Measurements from ENCODE around the gene APBB2.

APBB2 gene

GRCh38 chr4:41185614-41186592, 28.4 kb downstream of the APBB2 start:
- peak; percentile 34 for DNase-seq

DNA sequence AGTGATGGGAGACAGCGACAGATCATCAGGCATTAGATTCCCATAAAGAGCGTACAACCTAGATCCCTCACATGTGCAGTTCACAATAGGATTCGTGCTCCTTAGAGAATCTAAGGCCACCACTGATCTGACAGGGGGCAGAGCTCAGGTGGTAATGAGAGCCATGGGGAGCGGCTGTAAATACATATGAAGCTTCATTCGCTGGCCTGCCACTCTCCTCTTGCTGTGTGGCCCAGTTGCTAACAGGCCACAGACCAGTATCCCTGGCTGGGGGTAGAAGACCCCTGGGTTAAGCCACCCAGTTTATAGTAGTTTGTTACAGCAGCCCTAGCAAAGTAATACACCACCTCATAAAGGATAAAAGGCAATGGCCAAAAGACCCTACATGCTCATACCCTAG, 30.3 kb downstream of the APBB2 start:
- DNase-seq = no peak

DNA sequence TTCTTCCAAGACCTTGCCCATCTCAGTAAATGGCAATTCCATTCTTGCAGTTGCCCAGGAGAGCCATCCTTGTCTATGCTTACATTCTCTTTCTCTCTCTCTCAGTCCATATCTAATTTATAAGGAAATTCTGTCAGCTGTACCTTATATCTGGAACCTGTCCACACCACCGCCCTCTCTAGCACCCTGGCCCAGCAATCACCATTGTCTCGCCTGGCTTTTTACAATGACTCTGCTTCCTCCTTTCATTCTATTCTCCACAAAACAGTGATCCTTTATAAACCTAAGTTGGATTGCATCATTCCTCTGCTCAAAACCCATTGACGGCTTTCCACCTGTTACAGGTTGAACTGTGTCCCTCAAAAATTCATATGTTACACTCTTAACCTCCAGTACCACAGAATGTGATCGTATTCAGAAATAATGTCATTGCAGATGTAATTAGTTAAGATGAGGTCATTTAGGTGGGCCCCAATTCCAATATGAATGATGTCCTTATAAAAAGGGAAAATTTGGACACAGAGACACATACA, 31.3 kb downstream of the APBB2 start:
- no peak for DNase-seq

GRCh38 chr4:41181037-41181436, 33.3 kb downstream of the APBB2 start:
- no peak for DNase-seq

DNA sequence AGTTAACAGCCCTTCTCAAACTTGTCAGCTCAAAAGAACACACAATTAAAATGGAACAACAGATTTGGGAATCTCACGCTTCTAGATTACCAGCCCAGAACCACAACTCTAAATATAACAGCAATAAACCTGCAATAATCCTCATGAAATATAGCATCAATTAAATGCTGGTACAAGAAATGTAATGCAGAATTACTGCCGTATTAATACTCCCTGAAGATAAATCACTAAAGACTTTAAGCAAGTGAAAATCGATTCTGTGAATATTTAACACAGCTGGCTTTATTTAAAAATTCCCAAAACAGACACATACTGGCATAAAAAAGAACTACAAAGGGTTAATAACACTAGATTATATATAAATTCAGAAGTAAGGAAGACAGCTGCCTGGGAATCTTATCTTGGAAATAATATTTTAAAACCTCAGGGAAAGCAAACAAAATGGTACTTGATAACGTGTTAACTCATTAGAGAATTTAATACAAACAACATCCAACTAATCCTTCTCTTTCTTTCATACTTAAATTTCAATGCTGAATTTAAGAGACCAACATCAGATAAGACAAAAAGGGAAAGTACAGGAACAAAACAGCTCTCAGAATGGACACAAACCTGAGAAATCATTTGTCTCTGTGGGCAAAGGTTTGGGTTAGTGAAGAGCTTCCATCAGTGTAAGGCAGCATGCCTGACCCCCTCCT, 34.7 kb downstream of the APBB2 start:
- DNase-seq = no peak

DNA sequence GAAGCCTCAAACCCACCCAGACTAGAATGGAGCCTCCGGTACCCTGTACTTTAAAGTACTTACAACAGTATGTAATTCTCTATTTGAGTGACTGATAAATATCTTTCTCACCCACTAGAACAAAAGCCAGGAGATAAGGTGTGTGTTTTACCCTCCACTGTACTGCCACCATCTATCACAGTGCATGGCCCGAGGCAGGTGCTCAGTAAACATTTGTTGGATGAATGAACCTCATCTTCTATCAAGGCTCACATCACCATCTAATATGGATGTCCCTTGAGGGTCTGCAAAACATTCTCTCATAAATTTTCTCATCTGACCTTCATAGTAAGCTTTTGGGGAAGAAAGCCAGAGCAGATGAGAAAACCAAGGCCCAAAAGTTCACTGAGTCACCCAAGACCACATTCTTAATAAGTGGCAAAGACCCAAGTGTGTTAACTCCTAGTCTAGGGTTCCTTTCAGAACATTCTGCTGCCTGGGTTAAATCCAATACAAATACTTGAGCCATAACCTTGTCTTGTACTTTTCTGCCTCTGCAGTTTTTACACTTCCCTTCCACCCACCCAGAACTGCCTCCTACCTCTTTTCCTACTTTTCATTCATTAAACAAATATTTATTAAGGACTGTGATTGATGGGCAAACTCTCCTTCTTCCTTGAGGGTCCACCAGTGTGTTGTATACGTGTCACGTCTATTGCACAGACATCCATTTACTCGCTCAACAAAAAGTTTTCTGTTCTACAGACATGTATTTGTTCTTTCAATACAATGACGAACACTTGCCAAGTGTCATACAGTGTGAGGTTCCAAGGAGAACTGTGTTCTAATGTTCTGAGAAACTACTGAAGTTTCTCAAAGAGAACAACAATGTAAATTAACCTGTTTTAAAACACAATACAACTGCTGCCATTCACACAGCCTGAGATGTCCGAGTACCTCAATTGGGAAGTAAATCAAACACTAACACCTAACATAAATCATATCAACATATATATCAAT, 35.7 kb downstream of the APBB2 start:
- DNase-seq = peak; percentile 84

DNA sequence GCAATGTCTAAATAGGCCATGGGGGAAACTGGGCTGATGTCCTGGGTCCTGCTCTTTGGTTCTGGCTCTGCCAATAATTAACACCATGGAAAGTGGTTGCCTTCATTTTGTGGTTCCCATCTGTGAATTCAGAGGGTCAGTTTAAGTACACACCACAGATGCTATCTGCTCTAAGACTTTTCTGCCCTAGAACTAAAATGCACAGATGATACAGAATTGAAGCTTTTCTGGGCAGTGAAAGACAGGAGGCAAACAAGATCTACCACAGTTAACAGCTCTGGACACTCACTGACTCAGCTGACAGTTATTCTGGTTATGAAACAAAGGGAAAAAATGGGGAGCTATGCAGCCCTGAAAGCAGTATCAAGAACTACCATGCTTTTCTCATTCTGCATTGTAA, 37.3 kb downstream of the APBB2 start:
- DNase-seq = peak; percentile 84

- peak; percentile 28 for DNase-seq
These were observed 38.0 kb downstream of the APBB2 start for GRCh38 chr4:41176340-41176739.

DNA sequence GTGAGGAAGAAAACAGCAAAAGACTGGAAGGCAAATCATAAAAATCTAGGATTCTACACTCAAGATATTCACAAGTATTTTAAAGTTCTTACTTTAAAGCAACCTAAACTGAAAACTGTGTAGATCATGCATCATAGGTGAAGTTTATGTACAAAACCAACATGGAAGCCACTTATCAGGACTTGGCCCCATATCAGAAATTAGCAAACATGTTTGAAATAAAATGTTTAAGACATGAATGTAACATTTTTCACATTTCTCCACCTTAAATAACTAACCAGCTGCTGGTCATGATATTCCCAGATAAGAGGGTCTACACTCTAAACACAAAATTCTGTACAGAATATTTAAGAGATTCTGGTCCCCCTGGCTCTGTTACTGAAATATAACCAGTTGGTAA, 38.5 kb downstream of the APBB2 start:
- no peak for DNase-seq

GRCh38 chr4:41174444-41174843, 39.9 kb downstream of the APBB2 start:
- DNase-seq = peak; percentile 36

DNA sequence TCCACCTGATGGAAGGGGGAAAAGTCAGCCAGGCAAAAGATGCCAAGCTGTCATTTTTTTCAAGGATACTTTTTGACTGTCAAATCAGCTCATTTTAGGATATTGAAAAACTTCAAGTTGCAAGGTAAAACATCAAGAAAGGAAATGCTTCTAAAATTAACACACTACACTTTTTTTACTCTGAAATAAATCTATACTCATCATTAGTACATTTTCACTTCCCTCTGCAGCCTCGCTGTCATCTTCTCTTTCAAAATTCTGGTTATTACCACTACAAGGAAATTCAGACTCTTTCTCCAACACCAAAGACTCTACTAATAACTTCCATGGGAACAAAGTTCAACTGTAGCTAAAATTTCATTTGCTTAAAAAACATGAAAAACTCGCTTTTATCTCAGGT, 41.6 kb downstream of the APBB2 start:
- no peak for DNase-seq

DNA sequence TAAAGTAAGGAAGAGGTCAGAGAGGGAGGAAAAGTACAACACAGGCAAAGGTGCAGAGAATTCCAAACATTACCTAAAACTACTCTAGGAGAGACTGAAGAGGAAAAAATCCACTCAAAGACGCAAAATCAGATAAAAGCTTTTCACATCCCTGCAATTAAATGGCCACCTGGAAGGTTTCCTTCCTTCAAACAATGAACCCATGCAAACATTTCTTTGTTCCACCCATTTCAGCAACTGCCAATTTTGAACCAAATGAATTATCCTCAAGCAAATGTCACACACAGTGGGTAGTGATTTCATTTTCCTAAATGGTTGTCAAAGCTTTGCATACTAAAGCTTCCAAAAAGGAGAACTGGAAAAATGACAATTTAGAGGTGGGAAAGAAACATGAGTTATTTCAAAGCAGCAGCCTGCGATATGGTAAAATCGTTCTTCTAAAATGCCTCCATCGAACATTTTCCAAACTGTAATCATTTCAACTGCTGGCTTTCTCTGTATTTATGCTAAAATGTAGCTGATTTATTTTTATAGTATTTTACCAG, 45.0 kb downstream of the APBB2 start:
- DNase-seq = no peak

GRCh38 chr4:41167191-41167590, 47.2 kb downstream of the APBB2 start:
- DNase-seq = no peak

GRCh38 chr4:41164405-41164804, 49.9 kb downstream of the APBB2 start:
- no peak for DNase-seq

- no peak for DNase-seq
These were observed 53.0 kb downstream of the APBB2 start for GRCh38 chr4:41161355-41161754.

GRCh38 chr4:41160856-41161255, 53.5 kb downstream of the APBB2 start:
- DNase-seq = peak; percentile 61

- DNase-seq = peak; percentile 98
These were observed 54.1 kb downstream of the APBB2 start for GRCh38 chr4:41160012-41160789.

DNA sequence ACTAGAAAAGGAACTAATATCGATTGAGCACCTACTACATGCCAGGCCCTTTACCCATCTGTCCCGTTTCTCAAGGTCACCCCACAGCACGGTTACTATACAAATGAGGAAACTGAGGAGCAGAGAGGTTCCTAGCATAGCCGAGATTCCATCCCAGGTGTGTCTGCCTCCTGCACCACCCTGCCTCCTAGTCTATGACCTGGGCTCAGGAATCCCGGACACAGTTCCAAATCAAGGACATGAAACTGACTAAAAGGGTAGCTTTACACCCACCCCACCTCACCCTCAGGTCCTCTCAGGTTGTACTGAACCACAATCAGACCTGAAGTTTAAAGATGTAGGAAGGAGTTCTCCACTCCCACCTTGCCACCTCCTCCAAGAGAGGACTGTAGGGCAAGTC, 55.6 kb downstream of the APBB2 start:
- DNase-seq = no peak

GRCh38 chr4:41158274-41158673, 56.1 kb downstream of the APBB2 start:
- DNase-seq = no peak

- no peak for DNase-seq
These were observed 57.3 kb downstream of the APBB2 start for GRCh38 chr4:41157009-41157408.

DNA sequence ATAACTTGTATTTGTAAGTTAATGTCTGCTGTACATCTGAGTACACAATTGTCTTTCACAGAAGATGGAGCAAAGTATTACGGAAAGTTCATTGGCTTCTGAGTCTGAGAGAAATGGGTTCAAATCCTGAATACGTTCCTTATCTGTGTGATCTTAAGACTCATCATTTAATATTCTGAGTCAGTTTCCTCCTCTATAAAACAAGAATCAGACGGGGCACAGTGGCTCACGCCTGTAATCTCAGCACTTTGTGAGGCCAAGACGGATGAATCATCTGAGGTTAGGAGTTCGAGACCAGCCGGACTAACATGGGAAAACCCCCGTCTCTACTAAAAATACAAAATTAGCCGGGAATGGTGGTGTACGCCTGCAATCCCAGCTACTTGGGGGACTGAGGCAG, 57.8 kb downstream of the APBB2 start:
- peak; percentile 62 for DNase-seq
